PC-9 (cell line): ENCODE results near the gene RNF182. TPM values are rescaled to one million over a fixed set of nuclear protein-coding genes. Genes with fewer than 3 reads are reported as not detected.

Experiments
- BruUV-seq: library from RNA; stranded (reverse); fragments of 400-500 nt; replicated peaks from 2 replicates; lab custom pipeline; 2021; lab: Mats Ljungman, UMichigan
- CTCF ChIA-PET: fragments of 300-600 bp; sonication (Branson Sonifier 250); formaldehyde crosslinking; loops from one replicate; lab custom pipeline; 2022; ENCODE audit warnings: antibody characterized with exemption; lab: Charles Lee
- POLR2A ChIA-PET: fragments of 300-600 bp; sonication (Branson Sonifier 250); formaldehyde crosslinking; loops from one replicate; lab custom pipeline; 2022; ENCODE audit warnings: antibody characterized with exemption; ENCODE audit not compliant: unreplicated experiment; lab: Charles Lee
- DNase-seq, 2 experiments: peaks; one replicate each; pipeline versions ENCODE4 v3.0.0 to v3.0.0-alpha.2; 2015 to 2022; ENCODE audit warnings: mixed read lengths in 1 of 2
- H2AFZ ChIP-seq: fragments of 200-600 bp; sonication (generic); 2 replicates; pipeline ENCODE4 v1.8.1; 2017; ENCODE audit warnings: antibody characterized with exemption
- H3F3A ChIP-seq: fragments of 200-600 bp; sonication (generic); 2 replicates; pipeline ENCODE4 v1.8.1; 2017; ENCODE audit warnings: antibody characterized with exemption, mild to moderate bottlenecking, low read depth; ENCODE audit not compliant: insufficient read depth
- H3K27ac ChIP-seq: fragments of 200-600 bp; sonication (generic); 2 replicates; pipeline ENCODE4 v1.6.1; 2016; ENCODE audit warnings: mixed run types
- H3K27me3 ChIP-seq: fragments of 200-600 bp; sonication (generic); 2 replicates; pipeline ENCODE4 v1.6.1; 2016; ENCODE audit warnings: low read depth, mixed run types; ENCODE audit not compliant: insufficient read depth
- H3K36me3 ChIP-seq: fragments of 200-600 bp; sonication (generic); 2 replicates; pipeline ENCODE4 v1.6.1; 2016; ENCODE audit warnings: low read depth, mixed run types
- H3K4me1 ChIP-seq: fragments of 200-600 bp; sonication (generic); replicated peaks from 2 replicates; pipeline ENCODE4 v1.6.1; 2016; ENCODE audit warnings: mixed run types; ENCODE audit not compliant: insufficient read depth
- H3K4me2 ChIP-seq: fragments of 200-600 bp; sonication (generic); 2 replicates; pipeline ENCODE4 v1.6.1; 2017; ENCODE audit warnings: mixed run types
- H3K4me3 ChIP-seq: fragments of 200-600 bp; sonication (generic); 2 replicates; pipeline ENCODE4 v1.6.1; 2016; ENCODE audit warnings: mixed run types
- H3K79me2 ChIP-seq: fragments of 200-600 bp; sonication (generic); 2 replicates; pipeline ENCODE4 v1.6.1; 2017; ENCODE audit warnings: low read depth, mixed run types
- H3K9me2 ChIP-seq: fragments of 200-600 bp; sonication (generic); 2 replicates; pipeline ENCODE4 v1.8.1; 2017; ENCODE audit warnings: mild to moderate bottlenecking; ENCODE audit not compliant: insufficient read depth
- H3K9me3 ChIP-seq: fragments of 200-600 bp; sonication (generic); 2 replicates; pipeline ENCODE4 v1.8.1; 2016; ENCODE audit warnings: low read depth; ENCODE audit not compliant: insufficient read depth
- H4K20me1 ChIP-seq: fragments of 200-600 bp; sonication (generic); 2 replicates; pipeline ENCODE4 v1.8.1; 2017; ENCODE audit not compliant: insufficient read depth
- EZH2 ChIP-seq: fragments of 200-600 bp; sonication (generic); IDR thresholded peaks from 2 replicates; pipeline ENCODE4 v1.8.0; 2017; ENCODE audit warnings: antibody characterized with exemption, low read depth
- intact Hi-C: fragments of 100-400 bp; cut with micrococcal nuclease; formaldehyde crosslinking; loops from one replicate; pipeline ENCODE4 v1.10.0; 2022; ENCODE audit not compliant: unreplicated experiment
- total RNA-seq: library from RNA; stranded (reverse); gene quantifications from 2 replicates; pipeline ENCODE4 v1.2.3, GENCODE V29; 2021
- TF ChIP-seq, protein P1 (sequence below): fragments of 200-600 bp; sonication (generic); conservative IDR thresholded peaks from 2 replicates; pipeline ENCODE4 v1.6.1; 2017; ENCODE audit warnings: mixed run types, antibody characterized with exemption, mild to moderate bottlenecking, moderate library complexity

The RNF182 gene
- total RNA-seq, 1 experiment from 2014 or later, result 0.13 TPM

DNA sequence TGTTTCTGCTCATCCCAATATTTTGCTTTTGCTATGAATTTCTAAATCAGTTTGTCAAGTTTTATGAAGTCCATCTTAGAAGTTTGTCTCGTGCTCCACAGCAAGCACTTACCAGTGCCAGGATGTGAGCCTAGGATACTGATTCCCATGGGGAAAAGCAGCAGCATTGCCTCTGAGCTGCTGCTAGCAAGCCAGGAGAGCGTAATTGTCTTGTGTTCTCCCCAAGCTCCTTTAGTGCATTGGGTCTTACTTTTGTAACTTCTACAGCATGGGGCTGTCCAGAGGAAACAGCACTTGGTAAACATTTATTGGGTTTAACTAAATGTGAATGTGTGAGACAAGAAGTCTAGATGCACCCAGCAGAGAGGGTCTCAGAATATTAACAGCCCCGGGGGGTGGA, 76.1 kb downstream of the RNF182 start:
- intact Hi-C loops, result no loop called here
- H2AFZ ChIP-seq, result peak overlapping the region; percentile 46; the same call in 1 of the 2 replicates
- POLR2A ChIA-PET, result no interaction called here

DNA sequence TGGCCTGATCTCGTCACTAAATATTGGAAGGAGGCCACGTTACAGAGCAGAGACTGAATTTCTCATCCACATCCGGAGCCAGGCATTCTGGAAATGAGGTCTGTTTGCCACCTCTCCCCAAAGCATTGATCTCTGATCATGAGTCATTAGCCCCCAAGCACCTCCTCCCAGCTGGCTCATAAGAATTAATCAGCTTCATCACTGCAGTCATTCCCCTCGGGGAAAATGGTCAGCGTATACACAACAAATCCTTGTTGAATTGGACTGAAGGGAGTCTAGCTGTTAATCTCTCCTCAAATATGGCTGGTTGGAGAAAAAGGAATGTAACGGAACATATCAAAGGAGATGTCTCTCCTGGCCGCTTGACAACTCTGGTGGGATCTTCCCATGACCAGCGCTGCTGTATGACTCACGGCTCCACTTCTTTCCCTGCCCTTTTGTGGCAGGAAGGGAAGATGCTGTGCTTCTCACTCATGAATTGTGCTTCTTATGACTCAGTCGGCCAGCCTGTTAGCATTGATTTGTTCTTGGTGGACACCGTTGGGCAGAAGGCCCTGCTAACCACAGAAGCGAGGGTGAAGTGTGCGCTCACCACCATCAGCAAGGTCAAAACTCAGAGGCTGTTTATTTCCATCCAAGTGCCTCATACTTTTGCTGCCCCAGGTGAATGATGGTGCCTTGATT, 76.7 kb downstream of the RNF182 start:
- DNase-seq, result peak; percentile 37 to 95
- Histone ChIP-seq H3K4me1 (peaks cover 23% of the 10 kb centered on the region), H3K9me2 (no peaks in the 10 kb centered on the region), H3K36me3 (no peaks in the 10 kb centered on the region), H3K4me2 (peak overlapping the region; percentile 67), H3F3A (peaks cover 25% of the 10 kb centered on the region), H3K9me3 (no peaks in the 10 kb centered on the region), H3K79me2 (no peaks in the 10 kb centered on the region), H4K20me1 (no peaks in the 10 kb centered on the region), H3K4me3 (peak overlapping the region; percentile 17; the same call in 1 of the 2 replicates), H3K27me3 (no peaks in the 10 kb centered on the region), H3K27ac (peak overlapping the region; percentile 66), H2AFZ (peak overlapping the region; percentile 46; the same call in 1 of the 2 replicates)
- intact Hi-C loops, result no loop called here
- TF ChIP-seq EZH2, result no peak
- TF ChIP-seq, protein P1, sequence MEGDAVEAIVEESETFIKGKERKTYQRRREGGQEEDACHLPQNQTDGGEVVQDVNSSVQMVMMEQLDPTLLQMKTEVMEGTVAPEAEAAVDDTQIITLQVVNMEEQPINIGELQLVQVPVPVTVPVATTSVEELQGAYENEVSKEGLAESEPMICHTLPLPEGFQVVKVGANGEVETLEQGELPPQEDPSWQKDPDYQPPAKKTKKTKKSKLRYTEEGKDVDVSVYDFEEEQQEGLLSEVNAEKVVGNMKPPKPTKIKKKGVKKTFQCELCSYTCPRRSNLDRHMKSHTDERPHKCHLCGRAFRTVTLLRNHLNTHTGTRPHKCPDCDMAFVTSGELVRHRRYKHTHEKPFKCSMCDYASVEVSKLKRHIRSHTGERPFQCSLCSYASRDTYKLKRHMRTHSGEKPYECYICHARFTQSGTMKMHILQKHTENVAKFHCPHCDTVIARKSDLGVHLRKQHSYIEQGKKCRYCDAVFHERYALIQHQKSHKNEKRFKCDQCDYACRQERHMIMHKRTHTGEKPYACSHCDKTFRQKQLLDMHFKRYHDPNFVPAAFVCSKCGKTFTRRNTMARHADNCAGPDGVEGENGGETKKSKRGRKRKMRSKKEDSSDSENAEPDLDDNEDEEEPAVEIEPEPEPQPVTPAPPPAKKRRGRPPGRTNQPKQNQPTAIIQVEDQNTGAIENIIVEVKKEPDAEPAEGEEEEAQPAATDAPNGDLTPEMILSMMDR, result no peak
- BruUV-seq, result no TSS peak
- ChIA-PET POLR2A (no interaction called here), CTCF (no interaction called here)

More for the DNA sequence above, 76.1 kb downstream of the RNF182 start:
- no peaks in the 10 kb centered on the region for H3K27me3 ChIP-seq
- no peaks in the 10 kb centered on the region for H3K36me3 ChIP-seq
- H3K27ac ChIP-seq, result peak overlapping the region; percentile 66
- CTCF ChIA-PET, result interaction anchor here (0.5 kb wide), 1 partner anchor 117 kb away, joined by 11 read pairs; no protein-coding TSS in a partner anchor
- H3K79me2 ChIP-seq, result no peaks in the 10 kb centered on the region
- peak overlapping the region; percentile 67 for H3K4me2 ChIP-seq
- H4K20me1 ChIP-seq, result no peaks in the 10 kb centered on the region
- H3F3A ChIP-seq, result peaks cover 25% of the 10 kb centered on the region
- H3K4me1 ChIP-seq, result peaks cover 23% of the 10 kb centered on the region
- H3K9me3 ChIP-seq, result no peaks in the 10 kb centered on the region
- no peak for DNase-seq
- TF ChIP-seq, protein P1, result no peak
- TF ChIP-seq EZH2, result no peak
- no peaks in the 10 kb centered on the region for H3K9me2 ChIP-seq
- BruUV-seq, result no TSS peak
- H3K4me3 ChIP-seq, result peak overlapping the region; percentile 17; the same call in 1 of the 2 replicates

DNA sequence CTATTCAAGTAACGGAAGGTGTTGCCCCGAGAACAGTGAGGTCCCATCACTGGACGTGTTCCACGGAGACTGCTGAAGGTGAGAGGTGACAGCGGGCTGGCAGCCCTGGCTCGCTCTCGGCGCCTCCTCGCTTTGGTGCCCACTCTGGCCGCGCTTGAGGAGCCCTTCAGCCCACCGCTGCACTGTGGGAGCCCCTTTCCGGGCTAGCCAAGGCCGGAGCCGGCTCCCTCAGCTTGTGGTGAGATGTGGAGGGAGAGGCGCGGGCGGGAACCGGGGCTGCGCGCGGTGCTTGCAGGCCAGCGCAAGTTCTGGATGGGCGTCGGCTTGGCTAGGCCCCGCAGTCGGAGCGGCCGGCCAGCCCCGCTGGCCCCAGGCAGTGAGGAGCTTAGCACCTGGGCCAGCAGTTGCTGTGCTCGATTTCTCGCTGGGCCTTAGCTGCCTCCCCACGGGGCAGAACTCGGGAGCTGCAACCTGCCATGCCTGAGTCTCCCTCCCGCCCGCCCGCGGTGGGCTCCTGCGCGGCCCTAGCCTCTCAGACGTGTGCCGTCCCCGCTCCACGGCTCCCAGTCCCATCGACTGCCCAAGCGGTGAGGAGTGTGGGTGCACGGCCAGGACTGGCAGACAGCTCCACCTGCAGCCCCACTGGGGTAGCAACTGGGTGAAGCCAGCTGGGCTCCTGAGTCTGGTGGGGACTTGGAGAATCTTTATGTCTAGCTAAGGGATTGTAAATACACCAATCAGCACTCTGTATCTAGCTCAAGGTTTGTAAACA, 77.6 kb downstream of the RNF182 start:
- H3K27me3 ChIP-seq, result no peaks in the 10 kb centered on the region
- H3F3A ChIP-seq, result peaks cover 25% of the 10 kb centered on the region
- intact Hi-C loops, result no loop called here
- H3K79me2 ChIP-seq, result no peaks in the 10 kb centered on the region
- H3K4me1 ChIP-seq, result peaks cover 23% of the 10 kb centered on the region
- peak overlapping the region; percentile 66 for H3K27ac ChIP-seq
- H3K4me2 ChIP-seq, result peak overlapping the region; percentile 67
- no peak for DNase-seq
- H4K20me1 ChIP-seq, result no peaks in the 10 kb centered on the region
- no peaks in the 10 kb centered on the region for H3K36me3 ChIP-seq
- POLR2A ChIA-PET, result interaction anchor here (0.6 kb wide), 1 partner anchor 65 kb away, joined by 5 read pairs; no protein-coding TSS in a partner anchor
- no peaks in the 10 kb centered on the region for H3K9me3 ChIP-seq
- no peaks in the 10 kb centered on the region for H3K9me2 ChIP-seq
- H2AFZ ChIP-seq, result no peak overlapping the region
- CTCF ChIA-PET, result interaction anchor here (0.7 kb wide), 1 partner anchor 128 kb away, joined by 6 read pairs; no protein-coding TSS in a partner anchor
- H3K4me3 ChIP-seq, result 0 out of 2 replicates have a peak overlapping the region, but pooled peaks have one; percentile 17
- TF ChIP-seq, protein P1, result no peak
- TF ChIP-seq EZH2, result no peak
- BruUV-seq, result no TSS peak
